Lower leg skin (tissue), 3 donors: Measurements from ENCODE around the gene CCK.

ENCODE experiments used
- CTCF ChIP-seq, 3 donors: fragments of 450-650 bp; IDR thresholded peaks; one replicate each; pipeline ENCODE4 v1.5.1; 2016; ENCODE audit warnings: antibody characterized with exemption in 3 of 3, mild to moderate bottlenecking in 3 of 3, moderate library complexity in 2 of 3
- POLR2A ChIP-seq, 2 donors: fragments of 450-650 bp; IDR thresholded peaks; one replicate each; pipeline ENCODE4 v1.6.1; 2016 to 2017; ENCODE audit warnings: antibody characterized with exemption in 2 of 2, mild to moderate bottlenecking in 1 of 2, moderate library complexity in 1 of 2

- TF ChIP-seq CTCF (IDR thresholded peaks at IDR 0.05) (no peak), POLR2A (IDR thresholded peaks at IDR 0.05) (no peak)
Measured at GRCh38 chr3:42226470-42227425, 39.2 kb downstream of the CCK start.
